Prostate gland (tissue), 2 donors: ENCODE data around the gene SLCO2B1. TPM values are rescaled to one million over a fixed set of nuclear protein-coding genes. Genes with fewer than 3 reads are reported as not detected.

Experiments used
- DNase-seq: peaks from one replicate; pipeline ENCODE4 v3.0.0-alpha.2; 2019; ENCODE audit warnings: low spot score
- H3K27ac ChIP-seq, 2 donors: fragments of 200-600 bp; sonication (generic); 2 replicates each; pipeline ENCODE4 v1.5.1; 2017 to 2019
- H3K27me3 ChIP-seq: fragments of 200-600 bp; sonication (generic); replicated peaks from 2 replicates; pipeline ENCODE4 v1.5.1; 2019; ENCODE audit not compliant: insufficient read depth
- H3K36me3 ChIP-seq, 2 donors: fragments of 200-600 bp; sonication (generic); 1 replicate in 1 of 2; 2 replicates in 1 of 2; pipeline versions ENCODE4 v1.5.1 to v1.8.1; 2017 to 2019
- H3K4me1 ChIP-seq: fragments of 200-600 bp; sonication (generic); replicated peaks from 2 replicates; pipeline ENCODE4 v1.5.1; 2019
- H3K4me3 ChIP-seq, 2 donors: fragments of 200-600 bp; sonication (generic); 2 replicates each; pipeline ENCODE4 v1.5.1; 2017 to 2019
- H3K9me3 ChIP-seq: fragments of 200-600 bp; sonication (generic); 2 replicates; pipeline ENCODE4 v1.5.1; 2017
- CTCF ChIP-seq, 4 experiments: fragments of 200-600 bp in 2 of 4; fragments of 450-650 bp in 2 of 4; sonication (generic) in 2 of 4; IDR thresholded peaks; 1 replicate in 3 of 4; 2 replicates in 1 of 4; pipeline ENCODE4 v1.5.1; 2016 to 2019; ENCODE audit warnings: antibody characterized with exemption in 4 of 4, mild to moderate bottlenecking in 2 of 4, moderate library complexity in 2 of 4
- POLR2A ChIP-seq: fragments of 450-650 bp; IDR thresholded peaks from one replicate; pipeline ENCODE4 v1.6.1; 2016; ENCODE audit warnings: antibody characterized with exemption, mild to moderate bottlenecking
- POLR2AphosphoS5 ChIP-seq: sonication (generic); formaldehyde crosslinking; IDR thresholded peaks from one replicate; pipeline ENCODE4 v1.6.1; 2017; ENCODE audit warnings: antibody characterized with exemption
- WGBS: methylation state at CpG from one replicate; pipeline ENCODE4 v1.1.5; 2018; 5-methylcytosine and 5-hydroxymethylcytosine counted together
- intact Hi-C: fragments of 100-400 bp; cut with DNase I; formaldehyde crosslinking; loops from one replicate; pipeline ENCODE4 v1.14.2; 2022
- total RNA-seq, 2 donors: library from RNA; depleted of rRNA; stranded (reverse); fragments of >200 nt; gene quantifications; one replicate each; pipeline ENCODE4 v1.1.0, GENCODE V29; 2016

The SLCO2B1 gene
- total RNA-seq, 2 donors from 2014 or later = 6.1 to 32.0 TPM

GRCh38 chr11:75126564-75126963 lies 24.3 kb upstream of the SLCO2B1 start:
- H3K4me3 ChIP-seq = no peak overlapping the region
- H3K4me1 ChIP-seq = no peaks in the 10 kb centered on the region
- H3K9me3 ChIP-seq = no peaks in the 10 kb centered on the region
- no peak overlapping the region for H3K27ac ChIP-seq
- no peaks in the 10 kb centered on the region for H3K27me3 ChIP-seq
- DNase-seq = no peak
- no peaks in the 10 kb centered on the region for H3K36me3 ChIP-seq
- intact Hi-C loops = no loop called here
- 76% methylated on average over 2 of the region's 2 CpGs for WGBS
- TF ChIP-seq POLR2A = no peak
- TF ChIP-seq POLR2AphosphoS5 = no peak
- TF ChIP-seq CTCF (IDR thresholded peaks at IDR 0.05) = no peak

- TF ChIP-seq POLR2AphosphoS5 (no peak), CTCF (IDR thresholded peaks at IDR 0.05) (no peak), POLR2A (no peak)
- no peak for DNase-seq
- Histone ChIP-seq H3K36me3 (no peaks in the 10 kb centered on the region), H3K4me1 (no peaks in the 10 kb centered on the region), H3K27ac (no peak overlapping the region), H3K27me3 (no peaks in the 10 kb centered on the region), H3K4me3 (no peak overlapping the region), H3K9me3 (no peaks in the 10 kb centered on the region)
- intact Hi-C loops = no loop called here
- WGBS = 93% methylated on average over 3 of the region's 3 CpGs
Observed at GRCh38 chr11:75132080-75132479, 18.8 kb upstream of the SLCO2B1 start.

GRCh38 chr11:75133976-75134375 lies 16.9 kb upstream of the SLCO2B1 start:
- no peaks in the 10 kb centered on the region for H3K27me3 ChIP-seq
- H3K9me3 ChIP-seq = no peaks in the 10 kb centered on the region
- H3K27ac ChIP-seq = no peak overlapping the region
- intact Hi-C loops = no loop called here
- TF ChIP-seq CTCF (IDR thresholded peaks at IDR 0.05) (no peak), POLR2A (no peak), POLR2AphosphoS5 (no peak)
- no peak overlapping the region for H3K4me3 ChIP-seq
- H3K36me3 ChIP-seq = no peaks in the 10 kb centered on the region
- DNase-seq = no peak
- WGBS = 67% methylated on average over 6 of the region's 6 CpGs
- H3K4me1 ChIP-seq = no peaks in the 10 kb centered on the region

GRCh38 chr11:75135021-75135650 lies 15.8 kb upstream of the SLCO2B1 start:
- Histone ChIP-seq H3K27me3 (no peaks in the 10 kb centered on the region), H3K27ac (no peak overlapping the region), H3K36me3 (no peaks in the 10 kb centered on the region), H3K9me3 (no peaks in the 10 kb centered on the region), H3K4me3 (no peak overlapping the region), H3K4me1 (no peaks in the 10 kb centered on the region)
- TF ChIP-seq POLR2AphosphoS5 = no peak
- TF ChIP-seq POLR2A = no peak
- TF ChIP-seq CTCF (IDR thresholded peaks at IDR 0.05) = no peak
- 74% methylated on average over 5 of the region's 5 CpGs for WGBS
- DNase-seq = no peak
- intact Hi-C loops = no loop called here

GRCh38 chr11:75135651-75136050 lies 15.3 kb upstream of the SLCO2B1 start:
- intact Hi-C loops = no loop called here
- Histone ChIP-seq H3K27me3 (no peaks in the 10 kb centered on the region), H3K36me3 (no peaks in the 10 kb centered on the region), H3K27ac (no peak overlapping the region), H3K4me3 (no peak overlapping the region), H3K9me3 (no peaks in the 10 kb centered on the region), H3K4me1 (no peaks in the 10 kb centered on the region)
- TF ChIP-seq POLR2A (no peak), POLR2AphosphoS5 (no peak), CTCF (IDR thresholded peaks at IDR 0.05) (no peak)
- DNase-seq = no peak
- WGBS = 89% methylated on average over 1 of the region's 1 CpG
